K562 (cell line): ENCODE results near the gene SLAMF7. TPM values are rescaled to one million over a fixed set of nuclear protein-coding genes. Genes with fewer than 3 reads are reported as not detected.

Experiments
- BRD4 ChIP-seq: fragments of 200-600 bp; sonication (generic); IDR thresholded peaks from 2 replicates; pipeline ENCODE4 v1.6.1; 2017; ENCODE audit warnings: inconsistent platforms
- ZNF24 ChIP-seq: fragments of 450-650 bp; IDR thresholded peaks from 2 replicates; pipeline ENCODE4 v1.6.1; 2016
- polyA plus RNA-seq, 8 experiments: library from polyadenylated mRNA; depleted of rRNA in 4 of 8; stranded (reverse) in 5 of 8; unstranded in 3 of 8; fragments of >200 nt; fragmentation: Nextera tagmentation in 2 of 8; fragmentation: Illumina TruSeq in 1 of 8; extraction: Ambion mirVana in 2 of 8; extraction: Trizol in 1 of 8; gene quantifications; 2 replicates each; pipeline versions ENCODE4 v1.2.1 to v1.2.3, GENCODE V29; 2011 to 2014; ENCODE audit warnings: inconsistent platforms in 1 of 8, missing spikeins in 1 of 8
- total RNA-seq, 7 experiments: library from RNA; depleted of rRNA in 6 of 7; stranded (reverse); fragments of >200 nt in 6 of 7; fragmentation: Illumina TruSeq in 2 of 7; extraction: Trizol in 2 of 7; gene quantifications; 2 replicates each; pipeline versions ENCODE4 v1.2.1 to v1.2.3, GENCODE V29; 2011 to 2021; ENCODE audit warnings: low replicate concordance in 1 of 7
- TF ChIP-seq, protein P1 (sequence below), 2 experiments: fragments of 450-650 bp; formaldehyde crosslinking in 1 of 2; IDR thresholded peaks; 2 replicates each; pipeline versions ENCODE4 v1.4.0 to v1.6.1; 2014 to 2020; ENCODE audit warnings: mild to moderate bottlenecking in 2 of 2, borderline replicate concordance in 1 of 2, low read depth in 1 of 2
- TF ChIP-seq, protein P2 (sequence below), 2 experiments: fragments of 450-650 bp; conservative IDR thresholded peaks; 2 replicates each; pipeline ENCODE4 v1.6.1; 2017; ENCODE audit warnings: mild to moderate bottlenecking in 2 of 2, moderate library complexity in 2 of 2
- TF ChIP-seq, protein P3 (sequence below), 2 experiments: fragments of 450-650 bp; IDR thresholded peaks; 2 replicates each; pipeline ENCODE4 v1.6.1; 2018; ENCODE audit warnings: mild to moderate bottlenecking in 2 of 2, low read depth in 1 of 2; ENCODE audit not compliant: partially characterized antibody in 2 of 2
- TF ChIP-seq, protein P4 (sequence below): fragments of 250-450 bp; sonication (Bioruptor Pico); IDR thresholded peaks from 2 replicates; pipeline ENCODE4 v1.4.0; 2020; ENCODE audit warnings: borderline replicate concordance

SLAMF7 gene
- total and polyA plus RNA-seq, 9 of the 15 experiments (the other 6 are each of a cell fraction or from before 2014, with no cell fraction given): 0.11 to 1.2 (median 0.22) TPM; not detected in 2

DNA sequence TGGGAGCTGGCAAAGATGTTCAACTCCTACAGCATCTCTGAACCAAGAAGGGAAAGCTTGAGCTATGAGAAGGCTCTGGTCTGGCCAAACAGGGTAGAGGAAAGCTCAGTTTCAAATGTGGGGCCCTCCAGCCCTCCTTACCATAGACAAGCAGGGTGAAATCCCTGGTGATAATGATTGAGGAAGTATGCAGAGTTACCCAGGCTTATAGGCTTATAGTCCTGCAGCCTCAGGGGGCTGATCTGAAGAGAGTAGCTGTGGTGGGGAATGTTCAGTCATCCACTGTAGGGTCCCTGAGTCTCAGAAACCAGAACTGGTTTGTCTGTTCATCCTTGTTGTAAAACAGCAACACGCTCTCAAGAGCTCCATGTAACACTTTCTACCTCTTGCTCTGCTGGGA, 37.1 kb downstream of the SLAMF7 start (continued):
- TF ChIP-seq, protein P1, sequence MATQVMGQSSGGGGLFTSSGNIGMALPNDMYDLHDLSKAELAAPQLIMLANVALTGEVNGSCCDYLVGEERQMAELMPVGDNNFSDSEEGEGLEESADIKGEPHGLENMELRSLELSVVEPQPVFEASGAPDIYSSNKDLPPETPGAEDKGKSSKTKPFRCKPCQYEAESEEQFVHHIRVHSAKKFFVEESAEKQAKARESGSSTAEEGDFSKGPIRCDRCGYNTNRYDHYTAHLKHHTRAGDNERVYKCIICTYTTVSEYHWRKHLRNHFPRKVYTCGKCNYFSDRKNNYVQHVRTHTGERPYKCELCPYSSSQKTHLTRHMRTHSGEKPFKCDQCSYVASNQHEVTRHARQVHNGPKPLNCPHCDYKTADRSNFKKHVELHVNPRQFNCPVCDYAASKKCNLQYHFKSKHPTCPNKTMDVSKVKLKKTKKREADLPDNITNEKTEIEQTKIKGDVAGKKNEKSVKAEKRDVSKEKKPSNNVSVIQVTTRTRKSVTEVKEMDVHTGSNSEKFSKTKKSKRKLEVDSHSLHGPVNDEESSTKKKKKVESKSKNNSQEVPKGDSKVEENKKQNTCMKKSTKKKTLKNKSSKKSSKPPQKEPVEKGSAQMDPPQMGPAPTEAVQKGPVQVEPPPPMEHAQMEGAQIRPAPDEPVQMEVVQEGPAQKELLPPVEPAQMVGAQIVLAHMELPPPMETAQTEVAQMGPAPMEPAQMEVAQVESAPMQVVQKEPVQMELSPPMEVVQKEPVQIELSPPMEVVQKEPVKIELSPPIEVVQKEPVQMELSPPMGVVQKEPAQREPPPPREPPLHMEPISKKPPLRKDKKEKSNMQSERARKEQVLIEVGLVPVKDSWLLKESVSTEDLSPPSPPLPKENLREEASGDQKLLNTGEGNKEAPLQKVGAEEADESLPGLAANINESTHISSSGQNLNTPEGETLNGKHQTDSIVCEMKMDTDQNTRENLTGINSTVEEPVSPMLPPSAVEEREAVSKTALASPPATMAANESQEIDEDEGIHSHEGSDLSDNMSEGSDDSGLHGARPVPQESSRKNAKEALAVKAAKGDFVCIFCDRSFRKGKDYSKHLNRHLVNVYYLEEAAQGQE (IDR thresholded peaks at IDR 0.05; ENCODE audit: borderline replicate concordance): no peak
- TF ChIP-seq, protein P1 (CRISPR knock-in tag; IDR thresholded peaks at IDR 0.05; ENCODE audit: low read depth): no peak
- TF ChIP-seq BRD4 (no peak), ZNF24 (no peak)
- TF ChIP-seq, protein P2, sequence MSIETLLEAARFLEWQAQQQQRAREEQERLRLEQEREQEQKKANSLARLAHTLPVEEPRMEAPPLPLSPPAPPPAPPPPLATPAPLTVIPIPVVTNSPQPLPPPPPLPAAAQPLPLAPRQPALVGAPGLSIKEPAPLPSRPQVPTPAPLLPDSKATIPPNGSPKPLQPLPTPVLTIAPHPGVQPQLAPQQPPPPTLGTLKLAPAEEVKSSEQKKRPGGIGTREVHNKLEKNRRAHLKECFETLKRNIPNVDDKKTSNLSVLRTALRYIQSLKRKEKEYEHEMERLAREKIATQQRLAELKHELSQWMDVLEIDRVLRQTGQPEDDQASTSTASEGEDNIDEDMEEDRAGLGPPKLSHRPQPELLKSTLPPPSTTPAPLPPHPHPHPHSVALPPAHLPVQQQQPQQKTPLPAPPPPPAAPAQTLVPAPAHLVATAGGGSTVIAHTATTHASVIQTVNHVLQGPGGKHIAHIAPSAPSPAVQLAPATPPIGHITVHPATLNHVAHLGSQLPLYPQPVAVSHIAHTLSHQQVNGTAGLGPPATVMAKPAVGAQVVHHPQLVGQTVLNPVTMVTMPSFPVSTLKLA (conservative IDR thresholded peaks at IDR 0.05): no peak
- TF ChIP-seq, protein P3, sequence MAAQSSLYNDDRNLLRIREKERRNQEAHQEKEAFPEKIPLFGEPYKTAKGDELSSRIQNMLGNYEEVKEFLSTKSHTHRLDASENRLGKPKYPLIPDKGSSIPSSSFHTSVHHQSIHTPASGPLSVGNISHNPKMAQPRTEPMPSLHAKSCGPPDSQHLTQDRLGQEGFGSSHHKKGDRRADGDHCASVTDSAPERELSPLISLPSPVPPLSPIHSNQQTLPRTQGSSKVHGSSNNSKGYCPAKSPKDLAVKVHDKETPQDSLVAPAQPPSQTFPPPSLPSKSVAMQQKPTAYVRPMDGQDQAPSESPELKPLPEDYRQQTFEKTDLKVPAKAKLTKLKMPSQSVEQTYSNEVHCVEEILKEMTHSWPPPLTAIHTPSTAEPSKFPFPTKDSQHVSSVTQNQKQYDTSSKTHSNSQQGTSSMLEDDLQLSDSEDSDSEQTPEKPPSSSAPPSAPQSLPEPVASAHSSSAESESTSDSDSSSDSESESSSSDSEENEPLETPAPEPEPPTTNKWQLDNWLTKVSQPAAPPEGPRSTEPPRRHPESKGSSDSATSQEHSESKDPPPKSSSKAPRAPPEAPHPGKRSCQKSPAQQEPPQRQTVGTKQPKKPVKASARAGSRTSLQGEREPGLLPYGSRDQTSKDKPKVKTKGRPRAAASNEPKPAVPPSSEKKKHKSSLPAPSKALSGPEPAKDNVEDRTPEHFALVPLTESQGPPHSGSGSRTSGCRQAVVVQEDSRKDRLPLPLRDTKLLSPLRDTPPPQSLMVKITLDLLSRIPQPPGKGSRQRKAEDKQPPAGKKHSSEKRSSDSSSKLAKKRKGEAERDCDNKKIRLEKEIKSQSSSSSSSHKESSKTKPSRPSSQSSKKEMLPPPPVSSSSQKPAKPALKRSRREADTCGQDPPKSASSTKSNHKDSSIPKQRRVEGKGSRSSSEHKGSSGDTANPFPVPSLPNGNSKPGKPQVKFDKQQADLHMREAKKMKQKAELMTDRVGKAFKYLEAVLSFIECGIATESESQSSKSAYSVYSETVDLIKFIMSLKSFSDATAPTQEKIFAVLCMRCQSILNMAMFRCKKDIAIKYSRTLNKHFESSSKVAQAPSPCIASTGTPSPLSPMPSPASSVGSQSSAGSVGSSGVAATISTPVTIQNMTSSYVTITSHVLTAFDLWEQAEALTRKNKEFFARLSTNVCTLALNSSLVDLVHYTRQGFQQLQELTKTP (IDR thresholded peaks at IDR 0.05; ENCODE audit: low read depth in 1 of 2, partially characterized antibody in 2 of 2): no peak
- TF ChIP-seq, protein P4, sequence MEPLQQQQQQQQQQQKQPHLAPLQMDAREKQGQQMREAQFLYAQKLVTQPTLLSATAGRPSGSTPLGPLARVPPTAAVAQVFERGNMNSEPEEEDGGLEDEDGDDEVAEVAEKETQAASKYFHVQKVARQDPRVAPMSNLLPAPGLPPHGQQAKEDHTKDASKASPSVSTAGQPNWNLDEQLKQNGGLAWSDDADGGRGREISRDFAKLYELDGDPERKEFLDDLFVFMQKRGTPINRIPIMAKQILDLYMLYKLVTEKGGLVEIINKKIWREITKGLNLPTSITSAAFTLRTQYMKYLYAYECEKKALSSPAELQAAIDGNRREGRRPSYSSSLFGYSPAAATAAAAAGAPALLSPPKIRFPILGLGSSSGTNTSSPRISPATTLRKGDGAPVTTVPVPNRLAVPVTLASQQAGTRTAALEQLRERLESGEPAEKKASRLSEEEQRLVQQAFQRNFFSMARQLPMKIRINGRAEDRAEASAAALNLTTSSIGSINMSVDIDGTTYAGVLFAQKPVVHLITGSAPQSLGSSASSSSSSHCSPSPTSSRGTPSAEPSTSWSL (CRISPR knock-in tag): no peak
